HG03060 (cell line): ENCODE data around the gene APPBP2.
"Not testable (repeated sequence)": the region's sequence is repeated elsewhere in the genome, so short reads cannot be mapped to it uniquely, and the experiment has no call there.

Source experiments
- ATAC-seq: cut with Tn5 transposase; IDR thresholded peaks from one replicate; pipeline ENCODE4 v1.9.1; 2021; ENCODE audit warnings: low read depth, moderate number of reproducible peaks; ENCODE audit not compliant: unreplicated experiment

APPBP2 gene

DNA sequence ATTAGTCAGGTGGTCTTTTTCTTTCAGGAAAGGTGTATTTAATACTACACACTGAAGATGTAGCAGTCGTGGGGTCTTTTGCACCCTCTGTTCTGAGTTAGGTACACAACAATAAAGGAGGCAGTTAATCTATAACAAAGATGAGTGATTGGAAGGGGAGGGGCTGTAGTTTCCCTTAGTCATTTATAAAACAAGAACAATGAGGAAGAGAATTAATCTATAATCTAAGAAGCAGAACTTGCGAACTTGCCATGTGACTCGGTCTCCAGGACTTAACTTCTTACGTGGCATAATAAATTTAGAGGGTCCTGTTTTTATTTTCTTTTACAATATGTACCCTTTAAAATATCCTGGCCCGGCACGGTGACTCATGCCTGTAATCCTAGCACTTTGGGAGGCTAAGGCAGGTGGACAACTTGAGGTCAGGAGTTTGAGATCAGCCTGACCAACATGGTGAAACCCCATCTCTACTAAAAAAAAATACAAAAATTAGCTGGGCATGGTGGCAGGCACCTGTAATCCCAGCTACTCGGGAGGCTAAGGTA, 8.6 kb upstream of the APPBP2 start:
- no peak for ATAC-seq

DNA sequence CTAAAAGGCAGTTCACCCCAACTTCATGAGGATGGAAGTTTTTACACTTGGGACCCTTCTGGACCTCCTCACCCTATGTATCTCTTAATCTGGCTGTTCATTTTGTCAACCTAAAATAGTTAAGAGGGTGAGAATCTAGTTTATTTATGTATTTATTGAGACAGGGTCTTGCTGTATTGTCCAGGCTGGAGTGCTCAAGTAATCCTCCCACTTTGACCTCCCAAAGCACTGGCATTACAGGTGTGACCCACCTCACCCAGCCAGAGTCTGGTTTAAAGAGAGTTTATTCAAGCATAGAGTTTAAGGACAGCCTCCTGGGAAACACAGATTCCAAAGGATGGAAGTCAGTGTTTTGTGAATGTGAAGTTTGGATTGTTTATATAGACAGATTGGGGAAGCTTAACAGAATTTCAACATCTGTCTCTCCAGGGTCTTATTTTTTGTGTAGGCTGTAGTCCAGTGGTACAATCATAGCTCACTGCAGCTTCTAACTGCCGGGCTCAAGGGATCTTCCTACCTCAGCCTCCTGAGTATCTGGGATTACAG, 8.0 kb upstream of the APPBP2 start:
- no peak for ATAC-seq

DNA sequence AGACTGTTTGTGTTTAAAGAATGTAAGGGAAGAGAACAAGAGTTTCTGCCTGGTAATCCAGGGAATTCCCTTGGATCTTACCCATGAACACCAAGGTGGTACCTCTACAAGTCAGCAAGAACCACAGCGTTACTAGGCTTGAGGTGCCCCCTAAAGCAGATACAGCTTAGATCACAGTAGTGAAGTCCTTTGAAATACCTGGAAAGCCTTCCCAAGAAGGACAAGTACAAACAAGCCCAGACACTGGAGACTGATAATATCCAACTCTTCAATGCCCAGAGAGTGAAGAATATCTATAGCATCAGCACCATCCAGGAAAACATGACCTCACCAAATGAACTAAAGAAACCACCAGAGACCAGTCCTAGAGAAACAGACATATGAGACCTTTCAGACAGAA, 3.8 kb upstream of the APPBP2 start:
- no peak for ATAC-seq

DNA sequence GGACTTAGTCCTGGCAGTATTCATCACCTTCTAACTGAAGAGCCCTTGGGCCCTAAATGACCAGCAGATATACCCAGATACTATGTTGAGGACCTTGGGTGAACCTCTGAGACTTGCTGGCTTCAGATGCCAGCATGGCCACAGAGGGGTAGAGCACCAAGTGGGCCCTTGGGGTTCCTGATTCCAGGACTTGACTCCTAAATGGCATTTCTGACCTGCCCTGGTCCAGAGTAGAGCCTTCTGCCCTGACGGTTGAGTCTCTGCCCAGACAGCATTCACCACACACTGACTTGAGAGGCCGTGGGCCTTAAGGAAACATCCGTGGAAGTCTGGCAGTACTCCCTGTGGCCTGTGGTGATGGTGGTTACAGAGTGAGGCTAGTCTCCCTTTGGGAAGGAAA, 2.8 kb upstream of the APPBP2 start:
- no peak for ATAC-seq

DNA sequence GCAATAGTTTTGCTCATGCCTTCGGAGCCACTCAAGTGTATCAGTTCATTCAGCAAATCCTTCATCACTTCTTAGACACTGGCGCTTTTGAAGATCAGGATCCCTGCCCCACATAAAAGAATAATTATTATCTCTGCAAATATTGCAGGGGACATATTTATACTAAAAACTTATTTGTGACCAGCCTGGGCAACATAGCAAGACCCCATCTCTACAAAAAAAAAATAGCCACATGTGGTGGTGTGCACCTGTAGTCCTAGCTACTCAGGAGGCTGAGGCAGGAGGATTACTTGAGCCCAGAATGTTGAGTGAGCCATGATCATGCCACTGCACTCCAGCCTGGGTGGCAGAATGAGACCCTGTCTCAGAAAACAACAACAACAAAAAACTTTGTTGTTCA, 1.7 kb upstream of the APPBP2 start:
- no peak for ATAC-seq

DNA sequence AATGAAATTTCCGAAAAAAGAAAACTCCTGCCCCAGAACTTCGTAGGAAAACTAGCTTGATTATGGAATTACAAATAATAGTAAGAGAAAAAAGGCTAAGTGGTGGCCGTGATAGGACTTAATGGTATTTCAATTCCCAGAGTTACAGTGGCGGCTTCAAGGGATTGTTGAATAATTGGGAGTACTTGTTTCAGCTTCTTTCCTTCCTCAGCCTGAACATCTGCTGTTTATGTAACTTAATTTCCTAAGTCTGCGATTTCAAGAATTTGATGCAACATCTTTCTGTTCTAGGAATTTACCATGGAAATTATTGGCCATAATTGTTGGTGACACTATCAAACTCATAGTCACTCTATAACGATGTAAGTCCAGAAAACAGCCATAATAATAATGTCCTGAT, 684 bp upstream of the APPBP2 start:
- ATAC-seq: no peak

DNA sequence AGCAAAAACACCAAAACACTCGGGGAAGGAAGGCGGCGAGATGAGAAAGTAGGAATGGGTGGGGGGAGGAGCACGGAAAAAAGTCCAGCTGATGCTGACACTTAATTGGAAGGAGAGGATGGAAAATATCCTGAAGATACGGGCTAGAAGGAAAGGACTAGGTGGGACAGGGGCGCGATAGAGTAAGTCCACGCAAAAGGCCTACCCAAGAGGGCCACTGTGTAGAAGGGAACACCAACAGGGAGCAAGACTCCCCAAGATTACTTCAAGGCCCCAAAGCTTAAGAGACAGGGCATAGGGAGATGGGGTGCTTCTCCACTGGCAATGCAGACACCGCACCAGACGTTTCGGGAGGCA, 736 bp downstream of the APPBP2 start:
- no peak for ATAC-seq

DNA sequence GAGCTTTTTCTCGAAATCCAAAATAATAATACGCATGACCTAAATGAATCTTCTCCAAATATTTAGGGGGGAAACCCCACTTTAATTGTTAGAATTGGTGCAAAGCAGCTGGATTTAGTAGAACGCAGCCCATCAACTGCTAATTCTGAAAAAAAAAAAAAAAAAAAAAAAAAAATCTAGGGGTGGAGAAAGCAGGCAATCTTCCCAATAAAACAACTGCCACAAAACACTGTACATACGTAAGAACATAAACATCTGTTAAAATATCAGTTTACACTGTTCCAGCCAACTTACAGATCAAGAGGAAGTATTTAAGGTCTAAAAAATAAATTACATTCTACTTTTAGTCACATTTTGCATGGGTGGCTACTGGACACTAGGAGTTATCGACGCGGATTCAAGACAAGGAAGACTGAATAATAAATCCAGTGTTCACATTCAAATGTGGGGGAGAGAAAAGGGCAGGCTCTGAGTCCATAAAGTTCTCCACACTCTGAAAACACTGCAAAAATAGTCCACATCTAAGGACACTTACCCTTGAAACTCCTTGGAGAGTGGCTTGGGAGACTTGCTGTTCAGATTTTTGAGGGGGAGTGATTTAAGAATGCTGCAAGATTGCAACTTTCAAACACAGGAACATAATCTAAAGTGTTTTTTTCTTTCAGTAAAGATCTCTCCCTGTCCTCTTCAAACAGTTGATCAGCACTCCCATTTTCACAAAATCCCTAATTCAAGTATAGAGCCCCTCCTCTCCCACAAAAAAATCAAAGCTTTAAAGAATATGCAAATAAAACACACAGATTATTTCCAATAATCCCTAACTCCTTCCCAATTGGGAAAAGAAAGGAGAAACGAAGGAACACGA, 1.3 kb downstream of the APPBP2 start:
- ATAC-seq: no peak

DNA sequence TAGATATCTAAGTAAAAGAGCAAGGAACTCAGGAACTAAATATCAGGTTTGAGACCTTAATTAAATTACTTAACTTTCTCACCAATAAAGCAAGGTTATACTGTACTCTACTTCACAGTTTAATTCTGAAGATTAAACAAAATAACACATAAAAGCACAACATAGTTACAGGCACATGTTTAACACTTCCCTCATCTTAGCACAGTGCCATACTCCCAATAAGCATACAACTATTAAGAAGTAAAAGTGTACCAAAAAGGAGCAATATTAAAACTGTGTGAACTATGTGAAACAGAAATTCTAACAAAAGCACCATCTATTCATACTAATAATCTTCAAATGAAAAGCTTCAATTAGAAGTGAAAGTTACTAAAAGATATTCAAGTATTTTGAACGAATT, 2.2 kb downstream of the APPBP2 start:
- no peak for ATAC-seq

DNA sequence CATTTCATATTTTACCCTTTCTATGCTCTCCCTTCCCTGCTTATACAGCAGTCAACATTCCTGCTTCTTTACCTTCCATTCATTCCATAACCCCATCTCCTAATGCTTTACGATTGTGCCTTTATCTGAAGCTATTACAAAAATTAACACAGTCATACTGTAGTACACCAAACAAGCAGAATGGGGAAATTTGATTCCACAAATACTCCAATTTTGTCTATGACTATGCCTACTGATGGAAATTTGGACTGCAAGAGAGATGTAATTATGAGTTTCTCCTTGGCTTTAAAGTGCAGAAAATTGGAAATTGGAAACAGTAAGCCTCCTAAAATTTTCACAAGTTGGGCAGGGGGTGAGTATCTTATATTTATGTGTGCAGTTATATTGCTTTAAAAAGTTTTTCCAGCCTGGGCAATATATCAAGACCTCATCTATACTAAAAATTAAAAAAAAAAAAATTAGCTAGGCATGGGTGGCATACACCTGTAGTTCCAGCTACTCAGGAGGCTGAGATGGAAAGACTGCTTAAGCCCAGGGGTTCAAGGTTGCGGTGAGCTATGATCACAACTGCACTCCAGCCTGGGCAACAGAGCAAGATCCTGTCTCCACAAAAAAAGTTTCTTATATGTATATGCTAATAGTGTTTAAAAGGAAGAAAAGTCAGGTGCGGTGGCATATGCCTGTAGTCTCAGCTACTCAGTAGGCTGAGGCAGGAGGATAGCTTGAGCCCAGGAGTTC, 3.0 kb downstream of the APPBP2 start:
- ATAC-seq: no peak

DNA sequence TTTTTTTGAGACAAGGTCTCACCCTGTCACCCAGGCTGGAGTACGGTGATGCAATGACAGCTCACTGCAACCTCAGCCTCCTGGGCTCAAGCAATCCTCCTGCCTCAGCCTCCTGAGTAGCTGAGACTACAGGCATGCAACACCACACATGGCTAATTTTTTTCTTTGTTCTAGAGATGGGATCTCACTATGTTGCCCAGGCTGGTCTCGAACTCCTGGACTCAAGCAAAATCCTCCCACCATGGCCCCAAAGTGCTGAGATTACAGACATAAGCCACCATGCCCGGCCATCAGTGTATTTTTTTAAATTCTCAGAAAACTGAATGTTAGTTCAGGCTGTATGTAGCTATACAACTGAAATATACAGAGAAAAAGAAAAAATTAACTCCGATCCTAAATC, 6.2 kb downstream of the APPBP2 start:
- no peak for ATAC-seq

DNA sequence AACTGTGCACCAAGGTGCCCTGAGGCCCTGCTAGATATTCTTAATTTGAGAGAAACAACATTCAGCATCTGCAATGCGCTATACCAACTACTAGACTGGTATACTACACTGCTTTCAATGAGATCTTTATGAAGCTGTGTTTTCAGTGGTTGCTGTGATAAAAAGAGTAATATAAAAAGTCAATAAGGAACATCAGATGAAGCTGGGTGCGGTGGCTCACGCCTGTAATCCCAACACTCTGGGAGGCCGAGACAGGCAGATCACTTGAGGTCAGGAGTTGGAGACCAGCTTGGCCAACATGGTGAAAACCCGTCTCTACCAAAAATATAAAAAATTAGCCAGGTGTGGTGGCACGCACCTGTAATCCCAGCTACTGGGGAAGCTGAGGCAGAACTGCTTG, 10.4 kb downstream of the APPBP2 start:
- not testable (repeated sequence) for ATAC-seq

DNA sequence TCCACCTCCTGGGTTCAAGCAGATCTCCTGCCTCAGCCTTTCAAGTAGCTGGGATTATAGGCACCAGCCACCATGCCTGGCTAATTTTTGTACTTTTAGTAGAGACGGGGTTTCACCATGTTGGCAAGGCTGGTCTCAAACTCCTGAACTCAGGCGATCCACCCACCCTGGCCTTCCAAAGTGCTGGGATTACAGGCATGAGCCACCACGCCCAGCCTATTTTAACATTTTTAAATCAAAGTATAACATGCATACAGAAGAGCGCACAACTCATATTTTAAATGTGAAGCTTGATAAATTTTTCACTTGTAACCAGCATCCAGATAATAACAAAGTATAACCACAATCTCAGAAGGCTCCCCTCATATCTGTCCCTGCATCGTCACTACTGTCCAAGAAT, 10.8 kb downstream of the APPBP2 start:
- not testable (repeated sequence) for ATAC-seq

DNA sequence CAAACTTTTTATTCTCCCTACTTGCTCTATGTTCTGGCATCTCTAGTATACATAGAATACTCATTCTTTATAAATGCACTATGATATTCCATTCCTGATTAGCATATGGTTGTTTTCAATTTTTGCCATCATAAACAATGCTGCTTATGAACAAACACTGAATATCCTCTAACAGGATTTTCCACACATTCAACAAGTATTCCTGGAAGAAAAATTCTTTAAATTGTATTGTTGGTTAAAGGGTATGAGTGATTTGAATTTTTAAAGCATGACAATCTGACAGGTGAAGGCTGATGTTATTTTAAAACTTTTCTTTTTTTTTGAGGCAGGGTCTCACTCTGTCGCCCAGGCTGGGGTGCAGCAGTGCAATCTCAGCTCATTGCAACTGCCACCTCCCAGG, 11.5 kb downstream of the APPBP2 start:
- ATAC-seq: no peak

DNA sequence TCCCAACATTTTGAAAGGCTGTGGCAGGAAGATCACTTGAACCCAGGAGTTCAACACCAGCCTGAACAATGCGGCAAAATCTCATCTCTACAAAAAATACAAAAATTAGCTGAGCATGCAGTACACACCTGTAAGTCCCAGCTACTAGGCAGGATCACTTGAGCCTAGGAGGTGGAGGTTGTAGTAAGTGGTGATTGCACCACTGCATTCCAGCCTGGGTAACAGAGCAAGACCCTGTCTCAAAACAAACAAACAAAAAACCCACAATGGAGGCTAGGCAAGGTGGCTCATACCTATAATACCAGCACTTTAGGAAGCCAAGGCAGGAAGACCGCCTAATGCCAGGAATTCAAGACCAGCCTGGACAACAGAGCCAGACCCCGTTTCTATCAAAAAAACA, 12.0 kb downstream of the APPBP2 start:
- ATAC-seq: no peak

DNA sequence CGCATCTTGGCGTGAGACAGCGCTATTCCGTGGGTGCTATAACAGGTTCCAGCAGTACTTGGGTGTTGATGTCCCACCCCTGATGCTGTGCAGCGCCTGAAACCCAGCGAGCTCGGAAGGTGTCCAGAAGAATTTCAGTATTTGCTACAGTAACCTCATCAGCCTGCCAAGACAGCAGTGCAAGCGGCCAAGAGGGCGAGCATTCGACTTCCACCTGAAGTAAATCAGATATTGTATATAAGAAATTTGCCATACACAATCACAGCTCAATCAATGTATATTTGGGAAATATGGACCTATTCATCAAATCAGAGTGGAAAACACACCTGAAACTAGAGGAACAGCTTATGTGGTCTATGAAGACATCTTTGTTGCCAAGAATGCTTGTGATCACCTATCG, 13.0 kb downstream of the APPBP2 start:
- no peak for ATAC-seq

DNA sequence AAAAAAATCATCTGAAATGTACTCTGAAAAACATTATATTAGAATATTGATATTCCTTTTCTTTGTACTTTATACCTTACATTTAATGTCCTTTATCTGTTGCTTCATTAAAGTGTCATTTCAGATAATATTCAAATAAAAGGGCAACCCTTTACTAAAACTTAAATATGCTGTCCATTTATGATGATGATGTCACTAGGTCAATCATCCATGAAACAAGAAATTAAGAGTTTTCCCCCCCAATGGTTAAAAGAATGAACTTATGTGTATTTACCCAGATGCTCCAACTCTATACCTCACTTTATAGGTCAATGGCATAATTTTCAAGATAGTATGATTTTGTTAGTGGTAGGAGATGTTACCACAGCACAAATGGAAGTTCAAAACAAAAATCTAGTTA, 15.3 kb downstream of the APPBP2 start:
- no peak for ATAC-seq

DNA sequence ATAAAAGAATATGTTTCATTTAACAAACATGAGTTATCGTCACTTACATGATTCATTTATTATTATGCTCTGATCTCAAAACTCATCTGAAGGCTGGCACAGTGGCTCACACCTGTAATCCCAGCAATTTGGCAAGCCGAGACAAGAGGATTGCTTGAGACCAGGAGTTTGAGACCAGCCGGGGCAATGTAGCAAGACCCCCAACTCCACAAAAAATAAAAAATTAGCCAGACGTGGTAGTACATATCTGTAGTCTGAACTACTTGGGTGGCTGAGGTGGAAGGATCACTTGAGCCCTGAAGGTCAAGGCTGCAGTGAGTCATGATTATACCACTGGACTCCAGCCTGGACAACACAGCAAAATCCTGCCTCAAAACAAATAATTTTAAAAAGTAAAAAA, 16.0 kb downstream of the APPBP2 start:
- ATAC-seq: no peak

DNA sequence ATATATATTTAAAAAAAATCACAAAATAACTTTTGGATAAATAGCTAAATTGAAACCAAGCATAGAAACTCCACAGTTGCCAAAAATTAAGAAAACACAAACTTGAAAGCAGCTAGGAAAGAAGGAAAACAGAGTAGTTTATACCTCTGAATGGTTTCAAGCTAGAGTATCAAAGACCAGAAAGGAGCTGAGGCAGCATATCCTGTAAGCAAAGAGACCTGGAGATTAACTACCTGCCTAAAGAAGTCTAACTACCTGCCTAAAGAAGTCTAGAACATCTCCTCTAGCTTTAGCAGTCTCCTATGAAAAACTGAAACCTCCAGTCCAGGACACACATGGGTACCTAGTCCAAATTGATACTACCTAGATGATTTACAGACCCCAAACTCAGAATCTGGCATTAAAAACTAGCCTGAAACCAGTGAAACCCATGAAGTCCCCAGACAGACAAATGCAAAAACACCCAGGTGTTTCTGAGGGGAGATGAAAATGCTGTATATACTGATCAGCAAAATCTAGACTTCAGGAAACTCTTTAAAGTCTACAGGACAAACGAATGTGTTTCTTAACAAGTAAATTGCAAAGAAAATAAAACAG, 17.6 kb downstream of the APPBP2 start:
- no peak for ATAC-seq

DNA sequence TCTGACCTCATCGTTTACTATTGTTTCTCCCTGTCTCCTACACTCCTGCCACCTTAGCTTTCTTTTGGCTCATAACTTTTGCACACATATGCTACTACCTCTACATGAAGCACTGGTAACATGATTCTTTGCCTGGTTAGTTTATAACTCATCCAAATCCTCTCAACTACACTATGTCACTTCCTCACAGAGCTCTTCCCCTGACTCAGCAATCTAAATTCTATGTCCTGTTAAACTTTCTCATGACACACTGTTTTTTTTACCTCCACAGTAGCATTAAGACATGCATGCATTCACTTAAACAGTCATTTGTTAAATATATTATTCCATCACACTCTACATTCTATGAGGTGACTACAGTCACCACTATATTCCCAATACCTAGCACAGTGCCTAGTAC, 19.7 kb downstream of the APPBP2 start:
- ATAC-seq: no peak

DNA sequence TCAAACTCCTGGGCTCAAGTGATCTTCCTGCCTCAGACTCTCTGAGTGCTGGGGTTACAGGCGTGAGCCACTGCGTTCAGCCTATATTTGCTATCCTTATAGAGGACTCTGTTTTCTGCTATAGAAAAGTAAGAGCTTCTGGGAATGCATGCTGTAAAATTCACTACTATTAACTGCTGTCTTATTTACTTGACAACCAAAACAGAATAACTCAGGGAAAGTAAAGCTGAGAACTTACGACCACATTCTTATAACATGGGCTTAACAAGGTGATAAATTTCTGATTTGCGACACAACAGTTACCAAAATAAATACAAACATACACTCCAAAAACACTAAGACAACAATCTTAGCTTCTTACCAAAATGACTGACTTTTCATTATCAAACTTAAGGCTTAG, 23.9 kb downstream of the APPBP2 start:
- ATAC-seq: no peak
